SU-DHL-6 (cell line): ENCODE data around the gene CLCN7.

Source experiments
- CTCF ChIP-seq: fragments of 200-600 bp; sonication (generic); IDR thresholded peaks from one replicate; pipeline ENCODE4 v1.5.1; 2017; ENCODE audit warnings: antibody characterized with exemption, mild to moderate bottlenecking, low read length, moderate library complexity; ENCODE audit not compliant: insufficient read depth, poor library complexity, severe bottlenecking
- EZH2phosphoT487 ChIP-seq: fragments of 200-600 bp; sonication (generic), shearing (Covaris generic); conservative IDR thresholded peaks from 2 replicates; pipeline ENCODE4 v1.6.1; 2018; ENCODE audit warnings: mild to moderate bottlenecking, antibody characterized with exemption, low read length, moderate library complexity, mixed read lengths

DNA sequence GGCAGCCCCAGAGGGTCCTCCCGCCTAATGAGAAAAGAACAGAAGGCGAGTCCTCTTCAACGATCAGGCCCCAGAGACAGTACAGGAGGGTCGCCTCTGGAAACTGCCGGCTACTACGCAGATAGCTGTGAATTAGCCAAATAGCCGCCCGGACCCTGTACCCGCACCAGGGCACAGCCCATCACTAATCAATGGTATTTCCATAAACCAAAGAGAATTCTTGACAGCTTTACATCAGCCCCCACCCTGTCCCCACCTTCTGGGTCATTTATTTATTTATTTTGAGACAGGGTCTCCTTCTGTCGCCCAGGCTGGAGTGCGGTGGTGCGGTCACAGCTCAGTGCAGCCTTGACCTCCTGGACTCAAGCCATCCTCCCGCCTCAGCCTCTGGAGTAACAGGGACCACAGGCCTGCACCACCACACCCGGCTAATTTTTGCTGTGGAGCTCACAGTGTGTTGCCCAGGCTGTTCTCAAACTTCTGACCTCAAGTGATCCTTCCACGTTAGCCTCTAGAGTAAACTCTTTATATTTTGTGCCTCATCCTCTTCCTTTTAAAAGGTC lies 805 bp upstream of the CLCN7 start:
- no peak for TF ChIP-seq CTCF
- TF ChIP-seq EZH2phosphoT487 = no peak
